Stomach (tissue), 4 donors: ENCODE data around the gene WDR37.

ENCODE experiments used
- CTCF ChIP-seq, 7 experiments: fragments of 450-650 bp in 4 of 7; fragments of 200-600 bp in 3 of 7; sonication (generic) in 3 of 7; IDR thresholded peaks; one replicate each; pipeline ENCODE4 v1.5.1; 2016 to 2019; ENCODE audit warnings: antibody characterized with exemption in 7 of 7, control low read depth in 2 of 7, mild to moderate bottlenecking in 1 of 7
- EP300 ChIP-seq: sonication (generic); formaldehyde crosslinking; IDR thresholded peaks from one replicate; pipeline ENCODE4 v1.6.1; 2017; ENCODE audit warnings: antibody characterized with exemption
- POLR2A ChIP-seq, 4 donors: fragments of 450-650 bp; IDR thresholded peaks; one replicate each; pipeline ENCODE4 v1.6.1; 2016; ENCODE audit warnings: antibody characterized with exemption in 4 of 4, control low read depth in 2 of 4, mild to moderate bottlenecking in 1 of 4, moderate library complexity in 1 of 4
- POLR2AphosphoS5 ChIP-seq, 3 donors: sonication (generic); formaldehyde crosslinking; IDR thresholded peaks; one replicate each; pipeline ENCODE4 v1.6.1; 2016; ENCODE audit warnings: antibody characterized with exemption in 3 of 3

GRCh38 chr10:1133495-1134045 is 77.4 kb downstream of the WDR37 start:
- TF ChIP-seq EP300 (no peak), CTCF (IDR thresholded peaks at IDR 0.05) (no peak), POLR2AphosphoS5 (IDR thresholded peaks at IDR 0.05) (no peak), POLR2A (IDR thresholded peaks at IDR 0.05) (no peak)
